ENCODE measurements around the gene PARD3.

DNA sequence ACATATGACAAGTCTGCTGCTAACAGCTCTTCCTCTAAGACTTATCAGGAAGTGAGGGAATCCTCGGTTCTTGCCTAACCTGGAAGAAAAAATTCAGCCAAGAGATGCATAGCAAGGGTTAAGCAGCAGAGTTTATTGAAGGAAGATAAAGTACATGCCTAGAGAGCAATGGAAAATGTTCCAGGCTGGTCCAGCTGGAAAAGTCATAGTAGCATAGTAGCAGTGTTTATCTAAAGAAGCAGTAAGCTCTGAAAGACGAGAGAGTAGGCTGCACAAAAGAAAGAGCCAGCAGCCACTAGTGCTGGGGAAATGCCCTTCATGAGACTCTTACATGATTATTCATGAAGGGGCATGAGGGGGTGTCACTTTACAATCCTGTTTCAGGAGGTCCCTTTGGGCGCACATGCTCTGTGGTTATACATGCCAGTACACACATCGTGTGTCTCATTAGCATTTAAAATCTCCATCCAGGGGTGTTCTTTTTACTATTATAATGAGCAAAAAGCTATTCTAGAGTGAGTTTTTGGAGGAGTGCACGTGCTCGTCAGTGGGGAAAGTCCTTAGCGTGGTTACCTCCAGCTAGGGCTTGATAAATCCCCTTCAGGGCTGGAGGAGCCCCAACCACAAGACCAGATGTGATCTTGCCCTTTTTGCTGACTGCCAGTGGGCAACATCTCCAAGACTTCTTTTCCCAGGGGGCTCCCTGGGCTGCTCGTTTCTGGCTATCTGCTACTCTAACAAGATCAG is 716.1 kb downstream of the PARD3 start:
- TF ChIP-seq, protein P1, sequence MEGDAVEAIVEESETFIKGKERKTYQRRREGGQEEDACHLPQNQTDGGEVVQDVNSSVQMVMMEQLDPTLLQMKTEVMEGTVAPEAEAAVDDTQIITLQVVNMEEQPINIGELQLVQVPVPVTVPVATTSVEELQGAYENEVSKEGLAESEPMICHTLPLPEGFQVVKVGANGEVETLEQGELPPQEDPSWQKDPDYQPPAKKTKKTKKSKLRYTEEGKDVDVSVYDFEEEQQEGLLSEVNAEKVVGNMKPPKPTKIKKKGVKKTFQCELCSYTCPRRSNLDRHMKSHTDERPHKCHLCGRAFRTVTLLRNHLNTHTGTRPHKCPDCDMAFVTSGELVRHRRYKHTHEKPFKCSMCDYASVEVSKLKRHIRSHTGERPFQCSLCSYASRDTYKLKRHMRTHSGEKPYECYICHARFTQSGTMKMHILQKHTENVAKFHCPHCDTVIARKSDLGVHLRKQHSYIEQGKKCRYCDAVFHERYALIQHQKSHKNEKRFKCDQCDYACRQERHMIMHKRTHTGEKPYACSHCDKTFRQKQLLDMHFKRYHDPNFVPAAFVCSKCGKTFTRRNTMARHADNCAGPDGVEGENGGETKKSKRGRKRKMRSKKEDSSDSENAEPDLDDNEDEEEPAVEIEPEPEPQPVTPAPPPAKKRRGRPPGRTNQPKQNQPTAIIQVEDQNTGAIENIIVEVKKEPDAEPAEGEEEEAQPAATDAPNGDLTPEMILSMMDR (IDR thresholded peaks at IDR 0.05; ENCODE audit: low read depth, low read length, poor library complexity, severe bottlenecking), result no peak
- no peak for TF ChIP-seq EZH2phosphoT487 (IDR thresholded peaks at IDR 0.05; ENCODE audit: borderline replicate concordance, low read length)
